ENCODE results near the gene TPPP2.

DNA sequence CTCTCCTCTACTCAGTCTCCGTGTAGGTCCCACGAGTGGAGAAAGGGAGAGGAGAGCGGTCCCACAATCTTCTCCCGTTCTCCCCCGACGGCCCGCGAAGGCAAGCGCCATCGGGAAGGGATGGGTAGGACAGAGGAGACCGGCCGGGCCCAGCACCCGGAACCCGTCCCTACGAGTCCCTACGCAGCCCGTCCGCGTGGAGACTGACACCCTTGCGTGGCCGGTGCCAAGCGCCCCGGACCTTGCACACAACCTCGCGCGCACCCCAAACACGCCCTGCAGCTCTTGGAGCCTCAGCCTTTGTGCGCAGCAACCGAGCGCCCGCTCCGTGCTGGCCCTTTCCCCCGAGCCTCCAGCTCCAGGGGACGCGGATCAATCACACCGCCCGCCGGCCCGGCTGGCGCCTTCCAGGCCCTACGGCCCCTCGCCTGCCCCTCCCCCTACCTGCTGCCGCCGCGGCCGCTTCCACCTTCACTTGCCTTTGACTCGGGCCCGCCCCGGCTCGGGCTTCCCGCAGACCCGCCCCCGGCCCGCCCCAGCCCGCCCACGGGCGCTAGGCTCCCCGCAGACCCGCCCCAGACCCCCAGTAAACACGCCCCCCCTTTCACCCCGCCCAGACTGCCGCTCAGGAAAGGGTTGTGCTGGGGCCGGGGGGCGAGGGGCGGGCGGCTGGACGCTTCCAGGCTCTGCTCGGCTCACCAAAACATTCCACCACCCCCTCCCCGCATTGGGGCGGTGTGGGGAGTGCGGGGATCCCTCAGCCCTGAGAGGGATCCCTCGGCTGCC lies 5.2 kb upstream of the TPPP2 start, which contains the start of gene NDRG2:
- no peak for TF ChIP-seq CTCF (conservative IDR thresholded peaks at IDR 0.05 in 1 of 2, IDR thresholded peaks at IDR 0.05 in 1 of 2; ENCODE audit: low read depth in 1 of 2, low read length in 2 of 2)
- peak; percentile 93 for TF ChIP-seq EZH2 (IDR thresholded peaks at IDR 0.05; ENCODE audit: low read length, missing control alignments)

All from fibroblast of lung (primary cell).